A549 (cell line): Measurements from ENCODE around the gene CLASP1. TPM values are rescaled to one million over a fixed set of nuclear protein-coding genes. Genes with fewer than 3 reads are reported as not detected.

Experiments used
- ATAC-seq, 2 experiments: fragments of 200-7000 bp in 1 of 2; fragments of >200 bp in 1 of 2; cut with Nextera tagmentation in 1 of 2; cut with Tn5 transposase in 1 of 2; 3 replicates each; pipeline versions ENCODE4 v1.8.0 to v1.9.1; 2018 to 2020; ENCODE audit warnings: mild to moderate bottlenecking in 1 of 2, moderate library complexity in 1 of 2
- CTCF ChIA-PET: fragments of 300-600 bp; sonication (Branson Sonifier 250); formaldehyde crosslinking; extraction: SDS; loops from one replicate; lab custom pipeline; 2021; ENCODE audit warnings: antibody characterized with exemption, inconsistent platforms; lab: Yijun Ruan, JAX
- POLR2A ChIA-PET: fragments of 350-600 bp; formaldehyde crosslinking; extraction: SDS; loops from one replicate; lab custom pipeline; 2021; ENCODE audit warnings: antibody characterized with exemption, inconsistent platforms; lab: Yijun Ruan, JAX
- DNase-seq, 2 experiments: peaks; one replicate each; pipeline versions ENCODE4 v3.0.0 to v3.0.0-alpha.2; 2011 to 2016; ENCODE audit warnings: low read depth in 1 of 2, low spot score in 1 of 2
- FAIRE-seq: peaks from 2 replicates; lab custom pipeline; 2011; peaks lifted over from hg19 to GRCh38; lab: Jason Lieb, UNC
- H3K27ac ChIP-seq, 2 experiments: fragments of >200 bp; sonication (Bioruptor Twin); formaldehyde crosslinking; 3 replicates each; pipeline ENCODE4 v1.5.1; 2016 to 2017
- H3K4me1 ChIP-seq: fragments of >200 bp; sonication (Bioruptor Twin); formaldehyde crosslinking; 3 replicates; pipeline ENCODE4 v1.6.1; 2016
- H3K4me2 ChIP-seq: fragments of >200 bp; sonication (Bioruptor Twin); formaldehyde crosslinking; 3 replicates; pipeline ENCODE4 v1.6.1; 2016
- H3K4me3 ChIP-seq: fragments of >200 bp; sonication (Bioruptor Twin); formaldehyde crosslinking; 3 replicates; pipeline ENCODE4 v1.5.1; 2016
- H3K9me3 ChIP-seq: fragments of >200 bp; sonication (Bioruptor Twin); formaldehyde crosslinking; 3 replicates; pipeline ENCODE4 v1.6.1; 2016
- BCL3 ChIP-seq: fragments of >200 bp; sonication (Bioruptor Twin); formaldehyde crosslinking; IDR thresholded peaks from 3 replicates; pipeline ENCODE4 v1.6.1; 2016
- BHLHE40 ChIP-seq: IDR thresholded peaks from 2 replicates; pipeline ENCODE4 v1.6.1; 2012; ENCODE audit warnings: low read depth, low read length, inconsistent platforms
- CBX8 ChIP-seq: fragments of 200-600 bp; sonication (generic); IDR thresholded peaks from 2 replicates; pipeline ENCODE4 v1.6.1; 2016
- CEBPB ChIP-seq, 2 experiments: fragments of >200 bp in 1 of 2; sonication (Bioruptor Twin) in 1 of 2; formaldehyde crosslinking in 1 of 2; IDR thresholded peaks; 2 replicates each; pipeline ENCODE4 v1.6.1; 2012 to 2016
- CHD2 ChIP-seq: fragments of 150-350 bp; IDR thresholded peaks from 2 replicates; pipeline ENCODE4 v1.6.1; 2014; ENCODE audit warnings: low read length; ENCODE audit not compliant: partially characterized antibody
- EHMT2 ChIP-seq: fragments of 200-600 bp; sonication (generic); IDR thresholded peaks from 2 replicates; pipeline ENCODE4 v1.6.1; 2016; ENCODE audit warnings: antibody characterized with exemption, low read depth, mild to moderate bottlenecking, moderate library complexity
- ESRRA ChIP-seq: fragments of 150-350 bp; IDR thresholded peaks from 2 replicates; pipeline ENCODE4 v1.6.1; 2014; ENCODE audit warnings: mild to moderate bottlenecking, low read length, borderline replicate concordance
- FOSB ChIP-seq: fragments of 250-450 bp; sonication (Bioruptor Pico); IDR thresholded peaks from 2 replicates; pipeline ENCODE4 v1.5.0; 2020; ENCODE audit warnings: mild to moderate bottlenecking, moderate library complexity
- FOSL2 ChIP-seq, 2 experiments: fragments of 450-650 bp in 1 of 2; fragments of >200 bp in 1 of 2; sonication (Bioruptor Twin) in 1 of 2; formaldehyde crosslinking; IDR thresholded peaks; 2 replicates each; pipeline versions ENCODE4 v1.5.0 to v1.6.1; 2016 to 2020; ENCODE audit warnings: mild to moderate bottlenecking in 1 of 2, moderate library complexity in 1 of 2
- GATA3 ChIP-seq: IDR thresholded peaks from 2 replicates; pipeline ENCODE4 v1.6.1; 2012; ENCODE audit warnings: borderline replicate concordance
- HEYL ChIP-seq: fragments of 250-450 bp; sonication (Bioruptor Pico); IDR thresholded peaks from 2 replicates; pipeline ENCODE4 v1.8.0; 2021; ENCODE audit warnings: mild to moderate bottlenecking, moderate library complexity
- HOXB13 ChIP-seq: fragments of 250-450 bp; sonication (Bioruptor Pico); IDR thresholded peaks from 2 replicates; pipeline ENCODE4 v1.5.0; 2020; ENCODE audit warnings: low read depth, mild to moderate bottlenecking, moderate library complexity
- JUN ChIP-seq, 2 experiments: fragments of >200 bp; sonication (Bioruptor Twin); formaldehyde crosslinking; IDR thresholded peaks; 2 replicates in 1 of 2; 3 replicates in 1 of 2; pipeline ENCODE4 v1.6.1; 2016 to 2017
- JUNB ChIP-seq: fragments of >200 bp; sonication (Bioruptor Twin); formaldehyde crosslinking; IDR thresholded peaks from 2 replicates; pipeline ENCODE4 v1.6.1; 2016
- KDM1A ChIP-seq: fragments of 200-600 bp; sonication (generic); IDR thresholded peaks from 2 replicates; pipeline ENCODE4 v1.6.1; 2016; ENCODE audit warnings: low read depth, mild to moderate bottlenecking
- KDM5A ChIP-seq: fragments of 200-600 bp; sonication (generic); IDR thresholded peaks from 2 replicates; pipeline ENCODE4 v1.6.1; 2016; ENCODE audit warnings: antibody characterized with exemption, mild to moderate bottlenecking
- MAX ChIP-seq: IDR thresholded peaks from 2 replicates; pipeline ENCODE4 v1.6.1; 2012
- NFE2L2 ChIP-seq: fragments of 150-350 bp; conservative IDR thresholded peaks from 2 replicates; pipeline ENCODE4 v1.6.1; 2014; ENCODE audit warnings: low read length
- NPAS2 ChIP-seq: fragments of 250-450 bp; sonication (Bioruptor Pico); IDR thresholded peaks from 2 replicates; pipeline ENCODE4 v1.8.0; 2022; ENCODE audit warnings: mild to moderate bottlenecking, moderate library complexity, borderline replicate concordance
- NR3C1 ChIP-seq: fragments of >200 bp; sonication (Bioruptor Twin); formaldehyde crosslinking; IDR thresholded peaks from 3 replicates; pipeline ENCODE4 v1.6.1; 2017
- PHF8 ChIP-seq: fragments of 200-600 bp; sonication (generic); IDR thresholded peaks from 2 replicates; pipeline ENCODE4 v1.6.1; 2016; ENCODE audit warnings: low read depth, mild to moderate bottlenecking, antibody characterized with exemption, moderate library complexity, borderline replicate concordance
- POLR2AphosphoS2 ChIP-seq: conservative IDR thresholded peaks from 2 replicates; pipeline ENCODE4 v1.6.1; 2012; ENCODE audit warnings: low read length, improper control_type of control experiment, inconsistent platforms
- RARB ChIP-seq: fragments of 250-450 bp; sonication (Bioruptor Pico); IDR thresholded peaks from 2 replicates; pipeline ENCODE4 v1.8.0; 2021; ENCODE audit warnings: mild to moderate bottlenecking, moderate library complexity
- RCOR1 ChIP-seq: fragments of 150-350 bp; IDR thresholded peaks from 2 replicates; pipeline ENCODE4 v1.6.1; 2014; ENCODE audit warnings: antibody characterized with exemption, low read length, low read depth
- TFCP2L1 ChIP-seq: fragments of 250-450 bp; sonication (Bioruptor Pico); IDR thresholded peaks from 2 replicates; pipeline ENCODE4 v1.5.0; 2021; ENCODE audit warnings: mild to moderate bottlenecking
- ZNF302 ChIP-seq: fragments of 250-450 bp; sonication (Bioruptor Pico); IDR thresholded peaks from 2 replicates; pipeline ENCODE4 v1.9.0; 2021; ENCODE audit warnings: inconsistent platforms, mild to moderate bottlenecking, moderate library complexity
- WGBS: methylation state at CpG from one replicate; pipeline ENCODE4 v1.1.6; 2017; ENCODE audit errors: missing lambda C conversion rate; 5-methylcytosine and 5-hydroxymethylcytosine counted together
- polyA plus RNA-seq, 4 experiments: library from polyadenylated mRNA; depleted of rRNA in 3 of 4; stranded (reverse); fragments of >200 nt; fragmentation: RNase III in 1 of 4; extraction: RNeasy Plus Mini Kit Qiagen cat#74134 plus additional on column Dnase treatment in 1 of 4; gene quantifications; 2 replicates in 3 of 4; 3 replicates in 1 of 4; pipeline ENCODE4 v1.2.3, GENCODE V29; 2011 to 2017
- TF ChIP-seq, protein P1 (sequence below): fragments of 450-650 bp; IDR thresholded peaks from 2 replicates; pipeline ENCODE4 v1.6.1; 2014; ENCODE audit warnings: antibody characterized with exemption

The CLASP1 gene
- polyA plus RNA-seq, 2 of the 4 experiments (the other 2 are of a cell fraction) = 11.7 to 15.8 TPM

GRCh38 chr2:121584741-121585140 is 64.5 kb downstream of the CLASP1 start:
- Histone ChIP-seq H3K4me3 (no peak overlapping the region), H3K27ac (no peak overlapping the region), H3K4me1 (peaks cover 15% of the 10 kb centered on the region), H3K4me2 (no peak overlapping the region), H3K9me3 (no peaks in the 10 kb centered on the region)
- no peak for ATAC-seq
- WGBS = 91% methylated on average over 4 of the region's 4 CpGs
- ChIA-PET CTCF (interaction anchor here (1.3 to 2.9 kb wide), 2 partner anchors 11 to 134 kb away, joined by 3 to 19 read pairs; no protein-coding TSS in a partner anchor), POLR2A (no interaction called here)
- no peak for DNase-seq
- TF ChIP-seq CHD2 = no peak
- no peak for TF ChIP-seq HOXB13 (CRISPR knock-in tag)
- no peak for TF ChIP-seq ZNF302 (CRISPR knock-in tag)
- no peak for TF ChIP-seq NPAS2 (CRISPR knock-in tag)
- TF ChIP-seq JUNB = no peak
- TF ChIP-seq FOSB (CRISPR knock-in tag) = no peak
- no peak for TF ChIP-seq PHF8
- no peak for TF ChIP-seq TFCP2L1 (CRISPR knock-in tag)
- TF ChIP-seq NR3C1 = no peak
- no peak for FAIRE-seq

DNA sequence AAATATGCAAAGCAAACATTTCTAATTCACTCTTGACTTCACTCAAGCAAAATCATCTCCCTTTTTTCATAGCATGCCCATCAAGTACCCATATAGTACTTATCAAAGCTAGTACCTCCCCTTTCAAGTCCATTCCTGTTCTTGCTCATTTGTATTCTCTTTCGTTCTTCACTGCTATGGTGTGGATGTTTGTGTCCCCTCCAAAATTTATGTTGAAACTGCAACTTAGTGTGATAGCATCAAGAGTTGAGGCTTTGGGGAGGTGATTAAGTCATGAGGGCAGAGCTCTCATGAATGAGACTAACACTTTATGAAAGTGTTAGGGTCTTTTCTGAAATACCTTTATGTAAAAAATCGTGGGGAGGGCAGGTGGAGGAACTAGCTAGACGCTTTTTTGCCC is 65.7 kb downstream of the CLASP1 start:
- FAIRE-seq (no peak), ATAC-seq (no peak), DNase-seq (no peak)
- H3K9me3 ChIP-seq = no peaks in the 10 kb centered on the region
- WGBS = 78% methylated on average over 3 of the region's 3 CpGs
- POLR2A ChIA-PET = no interaction called here
- TF ChIP-seq JUNB (no peak), MAX (no peak), TFCP2L1 (CRISPR knock-in tag) (no peak), BCL3 (no peak), CEBPB (IDR thresholded peaks at IDR 0.05) (no peak), FOSL2 (IDR thresholded peaks at IDR 0.05) (no peak), FOSL2 (CRISPR knock-in tag; IDR thresholded peaks at IDR 0.05) (no peak), BHLHE40 (no peak), HEYL (CRISPR knock-in tag) (no peak), KDM1A (no peak), CBX8 (no peak), RARB (CRISPR knock-in tag) (no peak), EHMT2 (no peak), JUN (IDR thresholded peaks at IDR 0.05) (no peak), RCOR1 (no peak), ESRRA (no peak), KDM5A (no peak)
- TF ChIP-seq, protein P1, sequence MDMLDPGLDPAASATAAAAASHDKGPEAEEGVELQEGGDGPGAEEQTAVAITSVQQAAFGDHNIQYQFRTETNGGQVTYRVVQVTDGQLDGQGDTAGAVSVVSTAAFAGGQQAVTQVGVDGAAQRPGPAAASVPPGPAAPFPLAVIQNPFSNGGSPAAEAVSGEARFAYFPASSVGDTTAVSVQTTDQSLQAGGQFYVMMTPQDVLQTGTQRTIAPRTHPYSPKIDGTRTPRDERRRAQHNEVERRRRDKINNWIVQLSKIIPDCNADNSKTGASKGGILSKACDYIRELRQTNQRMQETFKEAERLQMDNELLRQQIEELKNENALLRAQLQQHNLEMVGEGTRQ = no peak
- no peak overlapping the region for H3K4me2 ChIP-seq
- peaks cover 14% of the 10 kb centered on the region for H3K4me1 ChIP-seq
- CTCF ChIA-PET = interaction anchor here (1.1 kb wide), 1 partner anchor 135 kb away, joined by 3 read pairs; no protein-coding TSS in a partner anchor
- no peak overlapping the region for H3K27ac ChIP-seq
- no peak overlapping the region for H3K4me3 ChIP-seq

- no peak for DNase-seq
- no peak for ATAC-seq
- Histone ChIP-seq H3K4me1 (peaks cover 10% of the 10 kb centered on the region), H3K9me3 (no peaks in the 10 kb centered on the region), H3K4me3 (no peak overlapping the region)
- POLR2A ChIA-PET = no interaction called here
- TF ChIP-seq HOXB13 (CRISPR knock-in tag) (no peak), NFE2L2 (no peak), KDM5A (no peak), CHD2 (no peak), RCOR1 (no peak), POLR2AphosphoS2 (no peak), BHLHE40 (no peak), JUN (IDR thresholded peaks at IDR 0.05) (no peak), GATA3 (no peak)
- TF ChIP-seq, all 56 proteins: peak for 0
- CTCF ChIA-PET = interaction anchor here (0.6 kb wide), 1 partner anchor 137 kb away, joined by 5 read pairs; no protein-coding TSS in a partner anchor
- Histone ChIP-seq H3K27ac (no peak overlapping the region), H3K4me2 (no peak overlapping the region)
- no peak for FAIRE-seq
Measured at GRCh38 chr2:121582272-121582671, 67.0 kb downstream of the CLASP1 start.
